ENCODE results near the gene STX8.
"Not testable (repeated sequence)": the region's sequence is repeated elsewhere in the genome, so short reads cannot be mapped to it uniquely, and the experiment has no call there.

Gene STX8

DNA sequence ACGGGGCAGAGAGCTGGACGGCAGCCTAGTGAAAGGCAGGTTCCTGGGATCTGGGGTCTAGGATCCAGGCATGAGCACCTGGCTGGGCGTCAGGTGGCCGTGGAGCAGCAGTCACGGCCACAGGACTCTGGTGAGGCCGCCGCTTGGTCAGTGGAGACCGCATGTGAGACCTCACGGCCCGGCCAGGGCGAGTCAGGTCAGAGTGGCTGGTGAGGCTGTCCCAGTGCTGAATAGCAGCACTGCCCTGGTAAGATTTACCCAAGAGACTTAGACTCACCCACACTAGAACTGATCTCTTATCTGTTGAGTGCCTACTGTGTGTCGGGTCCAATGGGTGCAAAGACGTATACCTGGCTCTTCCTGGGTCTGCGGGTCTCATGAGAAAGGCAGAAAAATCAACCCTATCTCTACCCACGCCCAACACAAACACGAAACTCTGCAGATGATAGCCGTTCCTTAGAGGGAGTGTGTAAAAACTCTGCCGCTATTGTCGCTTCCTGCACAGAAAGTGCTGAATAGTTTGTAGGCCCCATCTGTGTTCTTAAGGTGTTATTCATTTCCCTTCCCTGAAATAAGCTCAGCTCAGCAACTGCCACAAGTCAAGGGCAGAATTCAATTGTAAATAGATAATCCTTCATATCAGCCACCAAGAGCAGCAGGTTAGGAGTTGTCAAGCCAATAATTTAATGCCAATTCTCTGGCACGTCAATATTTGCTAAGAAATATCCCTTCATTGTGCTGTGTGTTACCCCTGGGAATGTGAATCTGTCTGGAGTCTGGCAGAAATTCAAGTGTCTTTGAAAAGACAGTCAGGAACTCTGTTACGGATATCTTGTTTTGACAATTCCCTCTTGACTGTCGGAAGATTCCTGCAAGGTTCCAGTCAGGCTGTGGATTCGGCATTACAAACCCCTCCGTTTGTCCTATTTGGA is 314.3 kb downstream of the STX8 start:
- DNase-seq (ENCODE audit: low spot score): no peak

DNA sequence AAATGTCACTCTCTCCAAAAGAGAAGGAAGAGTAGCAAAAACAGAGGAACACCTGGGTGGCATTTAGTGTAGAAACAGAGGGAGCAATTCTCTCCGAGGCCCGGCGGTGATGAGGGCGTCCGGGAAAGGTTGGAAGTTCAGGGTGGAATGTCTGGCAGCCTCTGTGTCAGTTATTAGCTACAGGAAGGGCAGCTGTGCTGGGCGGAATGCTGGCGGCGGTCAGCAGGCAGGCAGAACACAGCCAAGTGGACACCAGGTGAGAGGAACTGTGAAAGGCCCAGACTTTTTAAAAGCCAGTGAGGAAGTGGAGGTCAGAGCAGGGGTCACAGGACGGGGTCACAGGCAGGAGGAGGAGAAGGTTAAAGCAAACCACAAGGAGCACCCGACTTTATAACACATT is 316.2 kb downstream of the STX8 start:
- DNase-seq (ENCODE audit: low spot score): no peak

DNA sequence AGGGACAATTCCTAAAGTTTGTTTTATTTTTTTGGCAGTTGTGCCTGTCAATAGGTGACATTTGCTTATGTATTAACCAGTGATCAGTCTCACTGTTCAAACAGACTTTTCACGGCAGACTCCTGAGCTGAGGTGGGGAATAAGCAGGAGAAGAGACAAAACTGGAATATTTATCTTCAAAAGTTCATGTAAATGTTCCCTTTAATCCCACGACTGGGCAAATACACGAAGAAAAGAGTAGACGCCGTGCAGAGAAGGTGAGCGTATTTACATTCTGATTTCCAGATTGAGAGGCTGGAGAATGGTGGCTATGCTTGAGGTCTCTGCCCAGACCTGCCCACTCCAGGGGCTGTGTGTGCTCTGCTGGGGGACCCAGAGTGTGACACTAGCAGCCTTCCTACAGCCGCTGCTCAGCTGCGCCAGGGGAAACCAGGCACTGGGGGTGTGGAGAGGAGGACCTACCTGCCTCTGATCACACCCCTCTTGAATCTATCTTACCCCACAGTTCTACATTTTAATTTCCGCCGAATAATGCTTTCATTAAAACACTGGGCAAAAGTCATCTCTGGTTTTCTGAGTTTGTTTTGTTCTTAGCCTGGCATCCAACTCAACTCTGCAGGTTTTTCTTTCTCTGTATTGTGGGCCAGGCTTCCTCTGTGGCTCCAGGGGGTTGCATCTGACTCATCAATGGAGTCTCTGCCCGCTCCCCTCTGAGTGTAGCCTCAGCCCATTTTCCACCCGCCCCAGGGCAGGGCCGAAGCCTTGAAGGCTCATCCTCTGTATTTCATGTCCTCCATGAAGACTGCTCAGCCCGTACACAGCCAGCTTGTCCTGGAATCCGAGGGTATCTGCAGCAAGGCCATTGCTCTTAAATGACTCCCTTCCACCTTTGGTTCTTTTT is 317.3 kb downstream of the STX8 start:
- no peak for DNase-seq (ENCODE audit: low spot score)

- not testable (repeated sequence) for DNase-seq (ENCODE audit: low spot score)
These were observed 318.0 kb downstream of the STX8 start for GRCh38 chr17:9257630-9257965.

- no peak for DNase-seq (ENCODE audit: low spot score)
These were observed 318.6 kb downstream of the STX8 start for GRCh38 chr17:9256751-9257629.

GRCh38 chr17:9256361-9256750 is 319.3 kb downstream of the STX8 start:
- no peak for DNase-seq (ENCODE audit: low spot score)

DNA sequence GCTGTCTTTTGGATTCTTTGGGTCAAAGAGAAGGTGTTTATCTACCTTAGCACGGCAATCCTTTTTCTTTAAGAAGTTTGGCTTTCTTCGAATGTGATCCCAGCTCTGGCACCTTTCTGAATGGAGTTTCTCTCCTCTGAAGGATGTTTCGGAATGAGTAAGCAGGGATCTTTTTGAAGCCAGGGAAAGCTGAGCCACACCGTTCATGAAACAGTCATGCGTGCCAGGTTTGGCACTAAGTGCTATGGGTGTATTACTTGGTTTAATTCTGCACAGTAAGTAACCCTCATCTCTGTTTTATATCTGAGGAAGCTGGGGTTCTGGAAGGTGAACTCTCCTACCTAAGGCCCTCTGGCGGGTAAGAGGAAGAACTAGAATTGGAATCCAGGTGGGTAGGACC is 319.8 kb downstream of the STX8 start:
- DNase-seq (ENCODE audit: low spot score): no peak

DNA sequence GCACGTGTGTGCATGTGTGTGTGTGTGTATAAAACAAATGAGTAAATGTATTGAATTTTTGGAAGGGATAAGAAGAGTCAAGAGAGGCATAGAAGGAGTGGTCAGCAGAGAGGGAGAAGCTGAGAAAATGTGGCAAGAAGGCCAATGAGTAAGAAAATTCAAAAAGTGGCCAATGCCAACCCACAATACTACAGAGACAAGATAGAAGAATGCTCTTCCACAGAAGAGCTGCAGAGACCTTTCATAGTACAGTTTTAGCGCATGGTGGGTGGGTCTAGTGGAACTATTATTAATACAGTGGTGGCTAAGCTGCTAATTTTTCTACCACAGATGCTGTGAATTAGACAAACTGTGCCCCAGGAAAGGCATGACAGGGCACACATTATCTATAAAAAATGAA is 320.8 kb downstream of the STX8 start:
- no peak for DNase-seq (ENCODE audit: low spot score)

GRCh38 chr17:9253308-9253707 is 322.3 kb downstream of the STX8 start:
- no peak for DNase-seq (ENCODE audit: low spot score)

GRCh38 chr17:9251273-9251672 is 324.3 kb downstream of the STX8 start:
- no peak for DNase-seq (ENCODE audit: low spot score)

- no peak for DNase-seq (ENCODE audit: low spot score)
These were observed 326.2 kb downstream of the STX8 start for GRCh38 chr17:9249245-9249953.

DNA sequence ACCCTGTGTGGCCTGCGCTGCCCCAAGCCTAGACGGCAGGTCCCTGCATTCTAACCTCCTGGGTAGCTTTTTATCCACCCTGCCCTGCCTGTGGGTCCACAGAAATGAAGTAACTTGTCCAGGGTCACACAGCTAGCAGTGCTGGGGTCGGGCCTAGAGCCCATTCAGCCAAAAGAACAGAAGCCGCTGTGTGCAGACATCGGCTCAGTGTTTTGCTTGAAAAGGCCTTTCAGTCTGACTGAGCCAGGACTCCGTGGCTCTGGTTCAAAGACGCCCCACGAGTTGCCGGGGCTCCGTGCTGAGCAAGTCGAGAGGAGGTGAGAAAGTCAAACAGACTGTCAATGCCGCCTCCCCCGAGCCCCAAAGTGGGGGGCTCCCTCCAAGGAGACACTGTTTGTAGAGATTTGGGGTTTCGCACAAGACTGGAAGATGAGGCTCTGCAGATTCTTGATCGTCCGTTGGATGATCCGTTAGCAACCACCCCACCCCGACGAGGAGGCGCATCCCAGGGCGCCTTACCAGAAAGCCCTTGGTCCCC is 328.1 kb downstream of the STX8 start:
- DNase-seq (ENCODE audit: low spot score): no peak

- no peak for DNase-seq (ENCODE audit: low spot score)
These were observed 331.3 kb downstream of the STX8 start for GRCh38 chr17:9244066-9245052.

GRCh38 chr17:9242983-9243382 is 332.6 kb downstream of the STX8 start:
- DNase-seq (ENCODE audit: low spot score): no peak

GRCh38 chr17:9242497-9242881 is 333.1 kb downstream of the STX8 start:
- DNase-seq (ENCODE audit: low spot score): no peak

GRCh38 chr17:9241774-9242496 is 333.7 kb downstream of the STX8 start:
- DNase-seq (ENCODE audit: low spot score): no peak

DNA sequence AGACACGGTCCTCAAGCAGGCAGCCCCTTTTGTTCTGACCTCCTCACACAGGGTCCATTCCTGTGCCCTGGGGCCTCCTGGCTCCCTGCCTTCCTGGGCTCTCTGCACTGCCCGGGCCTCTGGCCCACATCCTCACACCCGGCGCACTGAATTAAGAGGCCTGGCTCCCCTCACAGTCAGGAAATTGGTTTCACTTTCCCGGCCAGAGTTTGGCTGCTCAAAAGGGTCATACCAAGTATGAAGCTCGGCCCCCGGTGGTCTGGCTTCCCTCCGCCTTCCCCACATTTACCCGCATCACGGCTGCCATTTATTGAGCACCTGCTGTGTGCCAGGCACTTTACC is 334.3 kb downstream of the STX8 start:
- no peak for DNase-seq (ENCODE audit: low spot score)

DNA sequence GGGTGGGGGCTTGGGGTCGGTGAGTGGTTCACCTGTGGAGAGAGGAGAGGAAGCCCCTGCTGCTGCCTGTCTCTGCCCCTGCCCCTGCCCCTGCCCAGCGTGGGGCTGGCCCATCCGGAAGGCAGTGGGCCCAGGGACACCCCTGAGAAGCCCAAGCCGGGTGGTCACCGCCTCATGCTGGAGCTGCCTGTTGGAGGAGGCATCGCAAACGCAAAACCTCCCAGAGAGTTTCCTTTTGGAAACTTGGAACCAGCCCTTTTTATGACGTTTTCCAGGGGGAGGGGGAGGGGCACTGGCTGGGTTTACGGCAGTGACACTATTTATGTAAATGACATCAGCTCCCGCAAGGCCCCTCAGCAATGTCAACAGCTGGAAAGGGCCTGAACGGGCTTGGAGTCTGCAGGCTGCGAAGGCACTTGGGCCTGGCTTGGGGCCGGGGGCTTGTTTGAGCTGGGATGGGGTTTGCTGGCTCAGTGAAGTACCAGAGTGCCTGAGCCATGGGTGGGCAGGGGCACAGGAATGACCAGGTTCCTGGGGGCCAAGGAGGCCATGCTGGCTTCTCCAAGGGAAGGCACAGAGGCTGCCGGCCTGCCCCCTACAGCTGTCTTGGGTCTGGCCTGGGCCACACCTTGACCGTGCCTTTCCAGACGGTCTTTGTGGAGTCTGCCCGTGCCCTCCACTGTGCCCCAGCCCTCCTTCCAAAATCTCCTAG is 334.8 kb downstream of the STX8 start:
- DNase-seq (ENCODE audit: low spot score): no peak

Measured in CD4-positive, alpha-beta T cell treated with Interleukin-2 at 100 ng/mL for 4 hours (primary cell).